NCI-H446 (cell line): ENCODE data around the gene TMC6.
"Not testable (repeated sequence)": the region's sequence is repeated elsewhere in the genome, so short reads cannot be mapped to it uniquely, and the experiment has no call there.

Experiments
- DNase-seq, 2 experiments: peaks; one replicate each; lab custom pipeline; 2025; lab: John Stamatoyannopoulos, UW

TMC6 gene

GRCh38 chr17:78124081-78124835, 4.3 kb downstream of the TMC6 start:
- no peak for DNase-seq

GRCh38 chr17:78123258-78123929, 5.2 kb downstream of the TMC6 start:
- no peak for DNase-seq

- DNase-seq, result no peak
Measured at GRCh38 chr17:78122931-78123249, 5.7 kb downstream of the TMC6 start.

GRCh38 chr17:78122216-78122930, 6.2 kb downstream of the TMC6 start:
- DNase-seq, result no peak

GRCh38 chr17:78121801-78122215, 6.7 kb downstream of the TMC6 start:
- DNase-seq, result no peak

- no peak for DNase-seq
Measured at GRCh38 chr17:78120971-78121800, 7.4 kb downstream of the TMC6 start.

GRCh38 chr17:78120537-78120936, 8.0 kb downstream of the TMC6 start:
- no peak for DNase-seq

- DNase-seq, result no peak
Measured at GRCh38 chr17:78118801-78119241, 9.7 kb downstream of the TMC6 start.

- peak in 1 of 2 experiments; percentile 55 for DNase-seq
Measured at GRCh38 chr17:78117027-78117981, 11.3 kb downstream of the TMC6 start.

GRCh38 chr17:78116411-78116810, 12.1 kb downstream of the TMC6 start:
- DNase-seq, result no peak

- DNase-seq, result not testable (repeated sequence)
Measured at GRCh38 chr17:78115803-78116202, 12.8 kb downstream of the TMC6 start.

- no peak for DNase-seq
Measured at GRCh38 chr17:78114831-78115723, 13.5 kb downstream of the TMC6 start.

GRCh38 chr17:78113804-78114785, 14.5 kb downstream of the TMC6 start:
- no peak for DNase-seq

GRCh38 chr17:78112518-78113471, 15.8 kb downstream of the TMC6 start:
- peak; percentile 49 to 75 for DNase-seq

GRCh38 chr17:78111727-78112517, 16.6 kb downstream of the TMC6 start:
- no peak for DNase-seq

- DNase-seq, result no peak
Measured at GRCh38 chr17:78111016-78111726, 17.4 kb downstream of the TMC6 start.
